Epithelial cell of proximal tubule (primary cell): Measurements from ENCODE around the gene PABPN1L. TPM values are rescaled to one million over a fixed set of nuclear protein-coding genes. Genes with fewer than 3 reads are reported as not detected.

Source experiments
- DNase-seq: peaks from one replicate; pipeline ENCODE4 v3.0.0-alpha.2; 2011; ENCODE audit warnings: low read depth
- H3K4me3 ChIP-seq: 2 replicates; pipeline ENCODE4 v1.5.1; 2011; ENCODE audit warnings: low read depth, mild to moderate bottlenecking, low read length
- total RNA-seq: library from RNA; depleted of rRNA; stranded (reverse); fragments of >200 nt; gene quantifications from 2 replicates; pipeline ENCODE4 v1.2.3, GENCODE V29; 2015
- TF ChIP-seq, protein P1 (sequence below): conservative IDR thresholded peaks from 2 replicates; pipeline ENCODE4 v1.5.1; 2012; ENCODE audit warnings: low read depth, mild to moderate bottlenecking, low read length

PABPN1L gene, protein sequence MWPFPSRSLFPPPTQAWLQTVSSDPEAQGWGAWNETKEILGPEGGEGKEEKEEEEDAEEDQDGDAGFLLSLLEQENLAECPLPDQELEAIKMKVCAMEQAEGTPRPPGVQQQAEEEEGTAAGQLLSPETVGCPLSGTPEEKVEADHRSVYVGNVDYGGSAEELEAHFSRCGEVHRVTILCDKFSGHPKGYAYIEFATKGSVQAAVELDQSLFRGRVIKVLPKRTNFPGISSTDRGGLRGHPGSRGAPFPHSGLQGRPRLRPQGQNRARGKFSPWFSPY
- total RNA-seq, result not detected in 2 replicates

DNA sequence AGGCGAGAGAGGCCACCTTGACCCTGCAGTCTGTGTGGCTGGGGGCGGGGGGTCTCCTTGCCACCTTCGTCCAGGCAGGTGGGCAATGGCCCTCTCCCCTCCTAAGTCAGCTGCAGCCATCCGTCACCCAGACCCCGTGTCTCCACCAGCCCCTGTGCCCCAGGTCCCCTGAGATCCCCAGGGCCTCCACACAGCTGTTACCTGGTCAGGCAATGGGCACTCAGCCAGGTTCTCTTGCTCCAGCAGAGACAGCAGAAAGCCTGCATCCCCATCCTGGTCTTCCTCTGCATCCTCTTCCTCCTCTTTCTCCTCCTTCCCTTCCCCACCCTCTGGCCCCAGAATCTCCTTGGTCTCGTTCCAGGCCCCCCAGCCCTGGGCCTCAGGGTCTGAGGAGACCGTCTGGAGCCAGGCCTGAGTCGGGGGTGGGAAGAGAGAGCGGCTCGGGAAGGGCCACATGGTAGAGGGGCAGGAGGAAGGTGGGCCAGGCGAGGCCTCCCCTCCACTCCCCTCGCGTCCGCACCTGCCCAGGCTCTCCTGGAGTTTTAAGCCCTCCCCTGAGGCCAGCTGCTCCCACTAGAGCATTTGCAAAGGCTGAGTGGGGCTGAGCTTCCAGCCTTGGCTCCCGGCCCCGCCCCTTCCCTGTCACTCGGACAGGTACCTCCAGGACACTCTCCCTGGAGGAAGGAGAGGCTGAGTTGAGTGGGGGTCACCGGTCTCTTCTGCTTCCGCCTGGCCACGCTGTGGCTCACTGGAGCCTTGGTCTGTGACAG is at the start of gene PABPN1L:
Gene PABPN1L, minus strand, starts transcription at position 510 of the 770 bp plus-strand sequence. Its CDS starts 54 bp downstream, at position 456.
- DNase-seq, result no peak
- TF ChIP-seq, protein P1, sequence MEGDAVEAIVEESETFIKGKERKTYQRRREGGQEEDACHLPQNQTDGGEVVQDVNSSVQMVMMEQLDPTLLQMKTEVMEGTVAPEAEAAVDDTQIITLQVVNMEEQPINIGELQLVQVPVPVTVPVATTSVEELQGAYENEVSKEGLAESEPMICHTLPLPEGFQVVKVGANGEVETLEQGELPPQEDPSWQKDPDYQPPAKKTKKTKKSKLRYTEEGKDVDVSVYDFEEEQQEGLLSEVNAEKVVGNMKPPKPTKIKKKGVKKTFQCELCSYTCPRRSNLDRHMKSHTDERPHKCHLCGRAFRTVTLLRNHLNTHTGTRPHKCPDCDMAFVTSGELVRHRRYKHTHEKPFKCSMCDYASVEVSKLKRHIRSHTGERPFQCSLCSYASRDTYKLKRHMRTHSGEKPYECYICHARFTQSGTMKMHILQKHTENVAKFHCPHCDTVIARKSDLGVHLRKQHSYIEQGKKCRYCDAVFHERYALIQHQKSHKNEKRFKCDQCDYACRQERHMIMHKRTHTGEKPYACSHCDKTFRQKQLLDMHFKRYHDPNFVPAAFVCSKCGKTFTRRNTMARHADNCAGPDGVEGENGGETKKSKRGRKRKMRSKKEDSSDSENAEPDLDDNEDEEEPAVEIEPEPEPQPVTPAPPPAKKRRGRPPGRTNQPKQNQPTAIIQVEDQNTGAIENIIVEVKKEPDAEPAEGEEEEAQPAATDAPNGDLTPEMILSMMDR, result no peak
- no peak within 1 kb of the TSS for H3K4me3 ChIP-seq

DNA sequence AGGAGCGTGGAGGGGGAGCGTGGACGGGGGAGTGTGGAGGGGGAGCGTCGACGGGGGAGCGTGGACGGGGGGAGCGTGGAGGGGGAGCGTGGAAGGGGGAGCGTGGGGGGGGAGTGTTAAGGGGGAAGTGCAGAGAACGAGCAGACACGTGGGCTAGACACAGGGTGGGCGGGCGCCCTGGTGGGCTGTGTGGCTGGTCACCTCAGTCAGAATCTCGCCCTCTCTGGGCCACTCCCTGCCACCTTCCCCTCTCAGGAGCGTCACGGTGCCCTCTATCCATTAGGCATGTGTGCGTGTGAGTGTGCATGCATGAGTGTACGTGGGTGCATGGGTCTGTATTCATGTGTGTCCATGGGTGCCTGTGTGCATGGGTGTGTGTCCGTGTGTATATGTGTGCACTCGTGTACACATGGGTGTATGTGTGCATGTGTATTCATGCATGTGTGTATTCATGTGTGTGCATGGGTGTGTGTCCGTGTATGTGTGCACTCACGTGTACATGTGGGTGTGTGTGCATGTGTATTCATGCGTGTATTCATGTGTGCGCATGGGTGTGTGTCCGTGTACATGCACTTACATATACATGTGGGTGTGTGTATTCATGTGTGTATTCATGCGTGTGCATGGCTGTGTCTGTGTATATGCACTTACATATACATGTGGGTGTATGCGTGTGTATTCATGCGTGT is 49.3 kb upstream of the PABPN1L start:
- TF ChIP-seq, protein P1, result no peak
- DNase-seq, result no peak
- no peak overlapping the region for H3K4me3 ChIP-seq

DNA sequence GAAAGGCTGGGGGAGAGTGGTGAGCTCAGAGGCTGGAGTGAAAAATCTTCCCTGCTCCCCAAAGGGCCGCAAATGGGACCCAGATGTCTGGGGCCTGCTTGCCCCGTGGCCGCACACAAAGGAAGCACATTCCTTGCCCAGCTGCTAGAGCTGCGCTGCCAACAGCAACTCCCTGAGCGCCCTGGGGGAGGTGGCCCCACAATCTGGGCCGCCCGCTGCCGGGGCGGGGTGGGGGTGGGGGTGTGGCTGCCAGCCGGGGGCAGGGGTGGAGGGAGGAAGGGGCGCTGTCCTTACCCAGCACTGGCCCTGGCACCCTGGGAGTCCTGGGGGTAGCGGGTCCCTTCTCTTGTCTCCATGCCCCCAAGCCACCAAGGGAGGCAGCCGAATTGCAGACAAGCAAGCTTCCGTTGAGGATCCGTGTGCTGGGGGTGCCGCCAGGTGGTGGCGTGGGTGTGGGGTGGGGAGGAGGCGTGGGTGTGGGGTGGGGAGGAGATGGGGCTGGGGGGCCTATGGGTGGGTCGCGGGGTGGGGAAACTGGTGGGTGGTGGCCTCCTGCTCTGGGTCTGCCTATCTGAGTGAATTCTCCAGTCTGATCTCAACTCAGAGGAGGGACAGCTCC is 48.4 kb upstream of the PABPN1L start:
- H3K4me3 ChIP-seq, result no peak overlapping the region
- no peak for DNase-seq
- TF ChIP-seq, protein P1, result no peak

DNA sequence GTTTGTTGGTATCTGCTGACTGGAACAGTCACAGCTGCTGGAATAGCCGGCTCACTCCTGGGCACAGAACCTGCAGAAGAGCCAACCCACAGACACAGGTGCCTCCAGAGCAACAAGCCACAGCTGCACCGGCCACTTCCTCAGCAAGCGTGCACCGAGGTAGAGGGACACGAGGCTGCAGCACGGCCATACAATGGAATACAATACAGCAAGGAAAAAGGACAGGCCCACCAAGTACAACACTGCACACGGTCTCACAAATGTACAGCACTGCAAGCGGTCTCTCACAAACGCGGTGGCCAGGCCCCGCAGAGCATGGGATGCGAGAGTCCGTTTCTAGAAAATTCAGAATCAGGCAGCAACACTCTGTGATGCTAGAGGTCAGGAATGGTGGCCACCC is 47.4 kb upstream of the PABPN1L start:
- no peak for DNase-seq
- no peak overlapping the region for H3K4me3 ChIP-seq
- TF ChIP-seq, protein P1, result no peak

DNA sequence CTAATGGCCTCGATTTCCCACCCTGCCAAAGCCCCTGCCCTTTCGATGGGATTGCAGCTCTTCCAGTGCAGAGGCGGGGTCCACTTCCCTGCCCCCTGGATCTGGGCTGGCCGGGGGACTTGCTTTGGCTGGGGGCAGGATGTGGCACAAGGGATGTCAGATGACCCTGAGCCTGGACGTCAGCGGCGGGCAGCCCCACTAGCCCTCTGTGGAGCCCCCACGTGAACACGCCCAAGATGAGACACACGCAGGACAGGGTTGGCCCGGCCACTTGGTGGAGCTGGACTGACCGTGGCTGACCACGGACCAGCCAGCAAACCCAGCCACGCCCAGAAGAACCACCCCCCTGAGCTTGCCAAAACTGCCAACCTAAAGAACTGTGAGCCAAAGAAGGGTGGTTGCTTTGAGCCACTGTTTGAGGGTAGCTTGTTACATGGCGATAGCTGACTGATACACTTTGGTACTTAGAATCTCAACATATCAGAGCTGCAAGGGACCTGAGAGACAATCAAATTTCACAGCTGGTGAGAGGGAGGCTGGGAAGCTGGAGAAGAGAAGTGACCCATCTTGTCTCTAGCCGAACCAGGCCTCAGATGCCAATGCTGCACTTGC is 46.6 kb upstream of the PABPN1L start:
- TF ChIP-seq, protein P1, result no peak
- DNase-seq, result no peak
- no peak overlapping the region for H3K4me3 ChIP-seq

DNA sequence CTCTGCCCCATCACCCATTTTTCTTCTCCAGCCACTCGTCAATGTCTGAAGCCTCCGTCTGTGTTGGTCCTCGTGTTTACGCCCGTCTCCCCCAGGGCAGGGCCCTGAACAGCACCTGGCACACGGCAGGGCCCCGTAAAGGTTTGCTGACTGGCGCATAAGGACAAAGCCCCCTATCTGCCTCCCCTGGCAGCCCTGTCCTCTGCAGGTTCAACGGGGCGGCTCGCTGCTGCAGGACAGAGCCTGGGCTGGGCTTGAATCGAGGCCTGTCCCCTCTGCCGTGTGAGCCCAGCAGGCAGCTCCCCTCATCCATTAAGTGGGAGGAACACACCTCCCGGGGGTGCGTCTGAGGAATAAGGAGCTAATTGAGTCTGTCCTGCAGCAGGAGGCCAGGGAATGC is 46.1 kb upstream of the PABPN1L start:
- no peak overlapping the region for H3K4me3 ChIP-seq
- TF ChIP-seq, protein P1, result no peak

More for the DNA sequence above, 46.1 kb upstream of the PABPN1L start:
- DNase-seq, result no peak
